H9 (cell line): Measurements from ENCODE around the gene TMEM229B. TPM values are rescaled to one million over a fixed set of nuclear protein-coding genes. Genes with fewer than 3 reads are reported as not detected.

ENCODE experiments used
- DNase-seq: peaks from one replicate; pipeline ENCODE4 v3.0.0-alpha.2; 2017
- H2AFZ ChIP-seq: one replicate; pipeline ENCODE4 v1.6.1; 2013; ENCODE audit warnings: mild to moderate bottlenecking, low read length, control low read depth, moderate library complexity
- H2AK5ac ChIP-seq: 2 replicates; pipeline ENCODE4 v1.6.1; 2013; ENCODE audit warnings: low read length, control low read depth, mixed read lengths; ENCODE audit not compliant: insufficient read length
- H2BK120ac ChIP-seq: one replicate; pipeline ENCODE4 v1.6.1; 2013; ENCODE audit warnings: low read depth, mild to moderate bottlenecking, low read length, control low read depth, inconsistent platforms; ENCODE audit not compliant: poor library complexity, severe bottlenecking
- H2BK12ac ChIP-seq: 2 replicates; pipeline ENCODE4 v1.6.1; 2013; ENCODE audit warnings: low read length, control low read depth, mixed read lengths, low read depth; ENCODE audit not compliant: insufficient read length
- H2BK15ac ChIP-seq: 2 replicates; pipeline ENCODE4 v1.6.1; 2013; ENCODE audit warnings: low read depth, low read length, control low read depth
- H2BK20ac ChIP-seq: one replicate; pipeline ENCODE4 v1.6.1; 2013; ENCODE audit warnings: low read depth, mild to moderate bottlenecking, low read length, control low read depth, inconsistent platforms; ENCODE audit not compliant: poor library complexity, severe bottlenecking
- H2BK5ac ChIP-seq: 2 replicates; pipeline ENCODE4 v1.6.1; 2013; ENCODE audit warnings: low read length, control low read depth, mixed read lengths; ENCODE audit not compliant: insufficient read length
- H3K14ac ChIP-seq: 2 replicates; pipeline ENCODE4 v1.6.1; 2013; ENCODE audit warnings: low read length, control low read depth; ENCODE audit not compliant: insufficient read depth
- H3K18ac ChIP-seq: 2 replicates; pipeline ENCODE4 v1.6.1; 2013; ENCODE audit warnings: low read depth, mild to moderate bottlenecking, mixed read lengths, low read length, control low read depth; ENCODE audit not compliant: insufficient read length
- H3K23ac ChIP-seq: 2 replicates; pipeline ENCODE4 v1.6.1; 2013; ENCODE audit warnings: low read length, control low read depth, mixed read lengths, low read depth; ENCODE audit not compliant: insufficient read length
- H3K23me2 ChIP-seq: 2 replicates; pipeline ENCODE4 v1.6.1; 2013; ENCODE audit warnings: low read depth, mild to moderate bottlenecking, mixed read lengths, low read length, control low read depth; ENCODE audit not compliant: insufficient read length, poor library complexity, severe bottlenecking
- H3K27ac ChIP-seq: 2 replicates; pipeline ENCODE4 v1.5.1; 2013; ENCODE audit warnings: low read length, control low read depth, mixed read lengths, low read depth; ENCODE audit not compliant: insufficient read length
- H3K27me3 ChIP-seq: 2 replicates; pipeline ENCODE4 v1.6.1; 2013; ENCODE audit warnings: low read length, control low read depth, inconsistent platforms; ENCODE audit not compliant: insufficient read depth
- H3K4ac ChIP-seq: 2 replicates; pipeline ENCODE4 v1.6.1; 2013; ENCODE audit warnings: low read depth, mild to moderate bottlenecking, control low read depth, inconsistent platforms, low read length, moderate library complexity
- H3K4me1 ChIP-seq: 2 replicates; pipeline ENCODE4 v1.6.1; 2013; ENCODE audit warnings: low read length, control low read depth, inconsistent platforms; ENCODE audit not compliant: insufficient read depth
- H3K4me2 ChIP-seq: 2 replicates; pipeline ENCODE4 v1.6.1; 2013; ENCODE audit warnings: low read length, control low read depth, mixed read lengths; ENCODE audit not compliant: insufficient read length, insufficient read depth
- H3K56ac ChIP-seq: 2 replicates; pipeline ENCODE4 v1.6.1; 2013; ENCODE audit warnings: low read depth, mild to moderate bottlenecking, mixed read lengths, low read length, control low read depth; ENCODE audit not compliant: insufficient read length
- H3K79me1 ChIP-seq: 2 replicates; pipeline ENCODE4 v1.6.1; 2013; ENCODE audit warnings: low read depth, mild to moderate bottlenecking, moderate library complexity, low read length, control low read depth, inconsistent platforms; ENCODE audit not compliant: insufficient read depth, poor library complexity, severe bottlenecking
- H3K79me2 ChIP-seq: 2 replicates; pipeline ENCODE4 v1.6.1; 2013; ENCODE audit warnings: low read length, control low read depth, inconsistent platforms; ENCODE audit not compliant: insufficient read depth
- H3K9ac ChIP-seq: 2 replicates; pipeline ENCODE4 v1.6.1; 2013; ENCODE audit warnings: low read length, control low read depth, mixed read lengths; ENCODE audit not compliant: insufficient read length; ENCODE audit errors: extremely low read depth
- H3K9me3 ChIP-seq: one replicate; pipeline ENCODE4 v1.6.1; 2013; ENCODE audit warnings: low read depth, low read length, inconsistent platforms; ENCODE audit not compliant: control insufficient read depth
- H3T11ph ChIP-seq: one replicate; pipeline ENCODE4 v1.6.1; 2013; ENCODE audit warnings: mild to moderate bottlenecking, low read length, control low read depth, inconsistent platforms
- H4K20me1 ChIP-seq: one replicate; pipeline ENCODE4 v1.6.1; 2013; ENCODE audit not compliant: control insufficient read depth, insufficient read length, insufficient read depth
- H4K5ac ChIP-seq: 2 replicates; pipeline ENCODE4 v1.6.1; 2013; ENCODE audit warnings: low read depth, mild to moderate bottlenecking, mixed read lengths, low read length, control low read depth; ENCODE audit not compliant: insufficient read length
- H4K8ac ChIP-seq: replicated peaks from 2 replicates; pipeline ENCODE4 v1.6.1; 2013; ENCODE audit warnings: low read length, control low read depth, mixed read lengths, low read depth; ENCODE audit not compliant: insufficient read length
- H4K91ac ChIP-seq: 2 replicates; pipeline ENCODE4 v1.6.1; 2013; ENCODE audit warnings: low read depth, mild to moderate bottlenecking, moderate library complexity, mixed read lengths, low read length, control low read depth; ENCODE audit not compliant: insufficient read length
- H3K27ac Mint-ChIP-seq, 3 experiments: 2 replicates in 2 of 3; 3 replicates in 1 of 3; pipeline ENCODE4 v1.8.0; 2020 to 2021; ENCODE audit warnings: mixed read lengths in 3 of 3, mild to moderate bottlenecking in 1 of 3, moderate library complexity in 1 of 3
- H3K27me3 Mint-ChIP-seq: 2 replicates; pipeline ENCODE4 v1.8.0; 2021; ENCODE audit warnings: low read depth, mild to moderate bottlenecking, moderate library complexity, mixed read lengths
- H3K36me3 Mint-ChIP-seq, 3 experiments: 2 replicates in 2 of 3; 3 replicates in 1 of 3; pipeline ENCODE4 v1.8.0; 2020 to 2021; ENCODE audit warnings: low read depth in 3 of 3, mixed read lengths in 3 of 3; ENCODE audit not compliant: insufficient read depth in 1 of 3
- H3K4me1 Mint-ChIP-seq, 2 experiments: 2 replicates each; pipeline ENCODE4 v1.8.0; 2020; ENCODE audit warnings: mixed read lengths in 2 of 2
- H3K4me3 Mint-ChIP-seq, 2 experiments: 2 replicates in 1 of 2; 3 replicates in 1 of 2; pipeline ENCODE4 v1.8.0; 2020 to 2021; ENCODE audit warnings: mild to moderate bottlenecking in 2 of 2, mixed read lengths in 2 of 2, moderate library complexity in 1 of 2
- H3K9me3 Mint-ChIP-seq, 2 experiments: 2 replicates in 1 of 2; 3 replicates in 1 of 2; pipeline ENCODE4 v1.8.0; 2020; ENCODE audit warnings: mild to moderate bottlenecking in 2 of 2, mixed read lengths in 2 of 2, moderate library complexity in 1 of 2
- WGBS: extraction: QIAGEN DNeasy Blood & Tissue Kit; methylation state at CpG from one replicate; pipeline ENCODE4 v1.1.7; 2013; ENCODE audit warnings: missing lambda C conversion rate, low lambda C conversion rate, mixed read lengths; ENCODE audit not compliant: insufficient read length; ENCODE audit errors: extremely low coverage; 5-methylcytosine and 5-hydroxymethylcytosine counted together
- total RNA-seq: library from RNA; stranded (reverse); gene quantifications from 2 replicates; pipeline ENCODE4 v1.2.1, GENCODE V29; 2021
- TF ChIP-seq, protein P1 (sequence below): fragments of 200-600 bp; sonication (generic); conservative IDR thresholded peaks from 3 replicates; pipeline ENCODE4 v1.8.0; 2021; ENCODE audit warnings: antibody characterized with exemption, mild to moderate bottlenecking

The TMEM229B gene
- total RNA-seq, 1 experiment from 2014 or later, result 0.24 TPM

DNA sequence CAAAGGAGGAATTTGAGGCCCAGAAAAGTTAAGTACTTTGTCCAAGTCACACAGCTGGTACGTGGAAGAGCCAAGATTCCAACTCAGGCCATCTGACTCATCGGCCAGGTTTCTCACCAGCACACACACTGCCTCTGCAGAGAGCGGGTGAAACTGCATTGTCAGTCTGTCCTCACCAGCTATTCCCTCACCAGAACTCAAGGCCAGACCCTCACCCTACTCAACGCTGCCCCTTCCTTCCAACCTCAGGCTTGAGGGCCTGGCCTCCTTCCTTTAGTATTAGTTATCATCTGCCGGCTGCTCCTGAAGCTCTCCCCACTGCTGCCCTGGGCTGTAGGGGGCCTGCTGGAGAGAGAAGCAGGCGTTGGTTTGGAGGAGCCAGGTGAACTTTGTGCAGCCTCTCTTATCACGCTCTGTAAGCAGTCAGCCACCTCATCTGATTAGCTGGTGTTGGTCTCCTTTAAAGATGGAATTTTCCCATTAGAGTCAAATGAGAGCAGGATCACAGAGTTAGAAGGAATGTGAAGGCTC lies 60.0 kb downstream of the TMEM229B start:
- no peaks in the 10 kb centered on the region for H3K79me2 ChIP-seq
- TF ChIP-seq, protein P1, sequence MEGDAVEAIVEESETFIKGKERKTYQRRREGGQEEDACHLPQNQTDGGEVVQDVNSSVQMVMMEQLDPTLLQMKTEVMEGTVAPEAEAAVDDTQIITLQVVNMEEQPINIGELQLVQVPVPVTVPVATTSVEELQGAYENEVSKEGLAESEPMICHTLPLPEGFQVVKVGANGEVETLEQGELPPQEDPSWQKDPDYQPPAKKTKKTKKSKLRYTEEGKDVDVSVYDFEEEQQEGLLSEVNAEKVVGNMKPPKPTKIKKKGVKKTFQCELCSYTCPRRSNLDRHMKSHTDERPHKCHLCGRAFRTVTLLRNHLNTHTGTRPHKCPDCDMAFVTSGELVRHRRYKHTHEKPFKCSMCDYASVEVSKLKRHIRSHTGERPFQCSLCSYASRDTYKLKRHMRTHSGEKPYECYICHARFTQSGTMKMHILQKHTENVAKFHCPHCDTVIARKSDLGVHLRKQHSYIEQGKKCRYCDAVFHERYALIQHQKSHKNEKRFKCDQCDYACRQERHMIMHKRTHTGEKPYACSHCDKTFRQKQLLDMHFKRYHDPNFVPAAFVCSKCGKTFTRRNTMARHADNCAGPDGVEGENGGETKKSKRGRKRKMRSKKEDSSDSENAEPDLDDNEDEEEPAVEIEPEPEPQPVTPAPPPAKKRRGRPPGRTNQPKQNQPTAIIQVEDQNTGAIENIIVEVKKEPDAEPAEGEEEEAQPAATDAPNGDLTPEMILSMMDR, result no peak; the same call in 2 of the 3 replicates
- no CpG with 5 or more reads among the region's 7 CpGs for WGBS
- H2BK20ac ChIP-seq, result no peak overlapping the region
- H3K79me1 ChIP-seq, result no peaks in the 10 kb centered on the region
- no peak overlapping the region for H2BK5ac ChIP-seq
- no peak overlapping the region for H4K5ac ChIP-seq
- no peak overlapping the region for H3K27ac ChIP-seq
- H3K4me2 ChIP-seq, result no peak overlapping the region
- H3K4me3 Mint-ChIP-seq, result no peak overlapping the region; a peak in 1 of 5 replicates
- H4K91ac ChIP-seq, result no peak overlapping the region
- peak overlapping the region in 2 of 3 experiments; percentile 42 to 68; a peak in 2 of 7 replicates for H3K27ac Mint-ChIP-seq
- no peaks in the 10 kb centered on the region; the same call in 1 of the 2 replicates for H3K27me3 Mint-ChIP-seq
- no peak overlapping the region for H3T11ph ChIP-seq
- no peak overlapping the region for H3K14ac ChIP-seq
- no peak overlapping the region for H3K9ac ChIP-seq
- DNase-seq, result peak; percentile 50
- no peak overlapping the region for H3K56ac ChIP-seq
- no peak overlapping the region for H2BK15ac ChIP-seq
- H4K20me1 ChIP-seq, result no peaks in the 10 kb centered on the region
- H3K4ac ChIP-seq, result no peak overlapping the region
- H3K18ac ChIP-seq, result no peak overlapping the region
- H3K4me1 Mint-ChIP-seq, result peaks cover 19 to 23% of the 10 kb centered on the region in 2 experiments
- no peak overlapping the region for H2AK5ac ChIP-seq
- H3K4me1 ChIP-seq, result peaks cover 2% of the 10 kb centered on the region; the same call in 1 of the 2 replicates
- no peaks in the 10 kb centered on the region for H3K9me3 ChIP-seq
- H3K36me3 Mint-ChIP-seq, result no peaks in the 10 kb centered on the region
- no peak overlapping the region for H3K23ac ChIP-seq
- no peak overlapping the region for H4K8ac ChIP-seq
- H2AFZ ChIP-seq, result no peak overlapping the region
- no peaks in the 10 kb centered on the region for H3K27me3 ChIP-seq
- H3K23me2 ChIP-seq, result no peaks in the 10 kb centered on the region
- H2BK120ac ChIP-seq, result no peak overlapping the region
- no peak overlapping the region for H2BK12ac ChIP-seq
- H3K9me3 Mint-ChIP-seq, result no peaks in the 10 kb centered on the region
